HG03460 (cell line): ENCODE data around the gene ADAMTS4.

ENCODE experiments used
- ATAC-seq: cut with Tn5 transposase; IDR thresholded peaks from one replicate; pipeline ENCODE4 v1.9.1; 2021; ENCODE audit not compliant: unreplicated experiment

ADAMTS4 gene

DNA sequence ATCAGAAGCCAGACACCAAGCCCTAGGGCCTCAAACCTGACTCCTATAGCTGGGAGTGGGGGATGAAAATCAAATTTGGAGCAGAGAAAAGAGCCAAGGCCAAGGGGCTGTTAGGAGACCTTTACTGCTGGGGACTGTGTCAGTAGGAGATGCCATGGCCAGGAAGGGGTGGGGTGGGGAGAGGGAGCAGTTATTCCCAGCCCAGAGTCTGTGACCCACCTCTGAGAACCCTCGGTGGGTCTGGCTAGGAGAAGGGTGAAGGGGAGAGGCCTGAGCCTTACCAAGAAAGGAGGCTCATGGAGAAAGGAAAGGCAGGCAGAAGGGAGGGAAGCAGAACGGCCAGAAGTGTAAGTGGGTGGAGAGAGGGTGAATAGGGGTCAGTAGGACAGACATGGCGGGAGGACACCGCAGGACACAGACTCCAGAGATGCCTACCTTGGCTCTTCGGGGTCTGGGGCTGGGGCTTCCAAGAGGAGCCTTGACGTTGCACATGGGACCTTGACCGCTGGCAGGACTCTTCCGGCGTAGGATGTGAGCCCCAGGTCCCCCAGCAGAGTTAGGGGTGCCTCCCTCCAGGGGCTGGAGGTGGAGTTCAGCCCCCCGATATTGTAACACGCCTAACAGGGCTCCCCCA, 1.2 kb downstream of the ADAMTS4 start:
- no peak for ATAC-seq

DNA sequence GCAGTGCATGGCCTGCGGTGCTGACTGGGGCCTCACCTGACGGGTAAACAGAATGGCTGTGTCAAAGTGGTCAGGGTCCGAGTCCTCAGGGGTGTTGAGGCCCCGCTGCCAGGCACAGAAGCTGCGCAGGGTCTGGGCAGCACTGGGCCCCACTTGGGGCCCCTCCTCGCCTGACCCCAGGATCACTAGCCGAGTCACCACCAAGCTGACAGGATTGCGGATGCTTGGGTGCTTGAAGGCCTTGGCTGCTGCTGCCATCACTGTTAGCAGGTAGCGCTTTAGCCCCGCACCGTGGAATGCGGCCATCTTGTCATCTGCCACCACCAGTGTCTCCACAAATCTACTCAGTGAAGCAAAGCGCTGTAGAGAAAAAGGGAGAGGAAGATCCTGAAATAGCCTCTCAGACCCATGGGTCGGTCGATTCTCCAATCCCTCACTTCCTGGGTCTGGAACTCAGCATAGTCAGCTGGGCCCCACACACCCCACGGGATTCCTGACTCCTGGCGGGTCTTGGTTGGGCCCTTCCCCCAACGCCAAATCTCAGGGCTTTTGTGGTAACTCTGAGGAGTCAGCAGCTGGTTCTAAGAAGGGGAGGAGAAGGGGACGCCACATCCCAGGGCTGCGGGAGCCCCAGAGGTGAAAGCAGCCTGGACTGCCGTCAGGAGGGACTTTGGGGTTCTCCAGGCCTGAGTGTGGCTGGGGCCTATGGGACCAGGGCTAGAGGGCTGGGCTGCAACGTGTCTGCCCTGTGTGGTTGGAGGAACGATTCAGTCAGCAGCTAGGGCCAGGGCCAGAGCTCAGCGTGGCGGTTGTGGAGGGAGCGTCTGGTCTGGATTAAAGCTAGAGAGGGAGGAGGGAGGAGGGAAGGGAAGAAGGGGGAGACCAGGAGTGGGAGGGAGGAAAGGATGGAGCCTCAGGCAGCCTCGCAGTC, 2.1 kb downstream of the ADAMTS4 start:
- ATAC-seq, result no peak

DNA sequence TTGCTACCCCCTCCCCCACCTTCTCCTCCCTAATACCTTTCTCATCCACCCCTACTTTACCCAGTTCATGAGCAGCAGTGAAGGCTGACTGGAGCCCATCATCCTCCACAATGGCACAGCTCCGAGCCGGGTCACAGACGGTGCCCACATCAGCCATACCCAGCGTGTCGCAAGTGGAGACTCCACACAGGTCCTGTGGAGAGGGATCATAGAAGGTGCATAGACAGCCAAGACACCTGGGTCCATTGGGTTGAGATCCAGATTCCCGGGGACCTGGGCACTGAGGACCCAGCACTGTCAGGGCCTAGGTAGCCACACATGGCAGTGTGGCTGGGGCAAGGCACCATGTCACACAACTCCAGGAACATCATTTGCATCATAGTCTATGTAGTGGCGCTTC, 2.7 kb downstream of the ADAMTS4 start:
- ATAC-seq, result no peak

DNA sequence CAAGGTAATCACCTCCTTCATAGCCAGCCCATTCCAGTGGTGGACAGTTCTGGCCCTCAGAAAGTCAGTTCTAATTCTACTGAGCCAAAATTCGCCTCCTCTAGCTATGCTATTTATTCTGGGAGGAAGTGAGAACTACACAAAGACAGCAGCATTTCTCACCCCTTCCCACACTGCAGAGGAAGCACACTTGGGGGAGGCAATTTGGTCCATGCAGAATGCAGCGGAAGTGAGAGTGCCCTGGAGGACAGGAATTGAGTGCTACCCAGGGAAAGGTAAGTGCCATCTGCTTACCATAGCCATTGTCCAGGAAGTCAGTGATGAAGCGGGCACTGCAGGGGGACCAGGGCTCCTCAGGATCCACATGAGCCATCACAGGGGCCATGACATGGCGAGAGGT, 3.7 kb downstream of the ADAMTS4 start:
- ATAC-seq, result peak; percentile 59

DNA sequence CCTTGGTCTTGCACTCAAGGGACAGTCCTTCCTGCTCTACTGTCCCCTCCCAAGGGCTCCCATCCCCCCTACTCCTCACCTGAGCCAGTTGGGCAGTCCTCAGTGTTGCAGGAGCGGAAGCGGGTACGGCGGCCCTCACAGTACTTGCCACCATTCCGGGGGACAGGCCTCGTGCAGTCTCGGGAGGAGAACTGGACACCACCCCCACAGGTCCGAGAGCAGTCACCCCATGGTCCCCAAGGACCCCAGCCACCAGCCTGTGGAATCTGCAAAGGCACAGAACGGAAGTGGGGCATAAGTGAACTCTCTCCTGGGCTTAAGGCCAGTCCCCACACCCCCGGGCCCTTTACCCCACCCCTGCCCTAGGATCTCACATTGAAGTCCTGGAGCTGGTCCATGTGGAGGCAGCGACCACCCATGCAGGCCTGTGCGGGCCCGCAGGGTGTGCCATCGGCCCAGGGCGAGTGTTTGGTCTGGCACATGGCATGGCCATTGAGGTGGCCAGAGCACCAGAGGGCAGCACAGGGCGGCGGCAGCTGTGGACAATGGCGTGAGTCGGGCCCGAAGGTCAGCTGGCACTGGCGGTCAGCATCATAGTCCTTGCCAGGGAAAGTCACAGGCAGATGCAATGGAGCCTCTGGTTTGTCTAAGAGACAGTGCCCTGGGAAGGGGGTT, 5.2 kb downstream of the ADAMTS4 start:
- no peak for ATAC-seq

DNA sequence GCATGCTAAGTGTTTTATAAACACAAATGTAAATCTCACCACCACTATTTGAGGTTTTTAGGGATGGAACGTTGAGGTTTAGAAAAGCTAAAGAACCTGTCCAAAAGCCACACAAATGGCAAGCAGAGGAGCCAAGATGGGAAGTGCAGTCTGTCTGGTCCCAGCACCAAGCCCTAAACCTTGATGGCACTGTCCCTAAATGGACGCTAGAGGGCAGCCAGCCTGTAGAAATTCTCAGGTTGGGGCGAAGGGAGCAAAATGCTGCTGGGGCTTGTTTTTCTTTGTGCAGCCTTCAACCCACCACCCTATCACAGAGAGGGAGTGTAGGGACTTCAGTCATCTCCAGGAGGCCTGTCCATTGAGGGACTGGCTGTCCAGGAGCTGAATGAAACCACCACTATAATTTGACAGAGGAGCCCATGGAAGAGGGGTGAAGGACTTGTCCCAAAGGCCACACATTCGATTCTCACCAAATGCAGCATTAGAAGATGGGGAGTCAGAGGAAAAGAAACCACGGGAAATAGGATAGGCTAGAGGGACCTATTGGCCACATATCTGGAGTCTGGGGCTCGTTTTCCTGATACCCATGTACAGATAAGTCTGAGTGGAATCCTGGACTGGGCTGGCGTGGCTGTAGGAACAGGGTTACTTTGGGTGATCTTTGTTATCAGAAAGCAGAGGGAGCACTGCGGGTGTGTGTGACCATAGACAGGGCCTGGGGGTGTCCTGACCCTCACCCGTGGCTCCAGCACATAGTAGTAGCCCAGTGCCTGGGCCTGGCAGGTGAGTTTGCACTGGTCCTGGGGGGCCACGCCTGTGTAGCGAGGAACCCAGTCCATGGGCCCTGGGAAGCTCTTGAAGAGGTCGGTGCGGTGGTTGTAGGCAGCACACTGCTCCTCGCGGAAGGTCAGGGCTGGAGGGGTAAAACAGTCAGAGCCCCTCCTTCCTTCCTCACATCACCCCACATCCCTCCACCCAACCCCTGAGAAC, 6.1 kb downstream of the ADAMTS4 start:
- peak; percentile 66 for ATAC-seq

DNA sequence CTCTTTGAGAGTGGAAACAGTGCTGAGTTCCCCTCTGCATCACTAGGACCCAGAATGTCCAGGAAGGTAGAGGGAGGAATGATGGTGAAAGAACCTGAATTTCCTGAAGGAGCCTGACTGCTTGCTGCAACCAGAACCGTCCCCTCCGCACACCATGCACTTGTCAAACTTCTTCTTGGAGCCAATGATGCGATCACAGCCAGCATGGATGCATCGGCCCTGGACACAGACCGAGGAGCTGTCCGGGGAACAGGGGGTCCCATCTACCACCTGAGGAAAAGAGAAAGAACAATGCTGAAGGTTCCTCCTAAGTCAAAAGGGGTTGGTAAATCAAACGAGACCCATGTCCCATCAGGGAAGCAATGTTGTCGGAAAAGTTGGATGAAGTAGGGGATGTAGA, 6.9 kb downstream of the ADAMTS4 start:
- ATAC-seq, result no peak

DNA sequence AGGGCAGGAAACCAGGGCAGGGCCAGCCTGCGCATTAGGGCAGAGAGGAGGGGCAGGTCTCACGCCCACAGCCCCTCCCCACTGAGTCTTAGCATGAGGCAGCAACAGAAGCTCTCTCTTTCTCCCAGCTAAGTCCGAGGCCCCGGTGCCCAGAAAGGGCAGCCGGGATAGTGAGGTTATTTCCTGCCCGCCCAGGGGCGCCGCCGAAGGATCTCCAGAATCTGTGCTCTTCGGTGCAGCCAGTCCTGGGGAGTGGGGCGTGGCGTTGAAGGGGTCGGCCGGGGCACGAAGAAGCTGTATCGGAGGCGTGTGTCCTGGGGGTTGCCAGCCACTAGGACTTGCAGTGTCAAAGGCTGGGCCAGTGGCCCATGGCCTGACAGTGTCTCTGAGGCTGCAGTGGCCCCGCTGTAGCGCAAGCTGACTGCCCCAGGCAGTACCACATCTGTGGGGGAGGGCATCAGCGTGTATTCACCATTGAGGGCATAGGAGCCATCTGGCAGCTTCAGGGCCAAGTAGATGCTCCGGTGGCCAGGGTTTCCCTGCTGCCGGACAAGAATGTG, 7.8 kb downstream of the ADAMTS4 start:
- ATAC-seq, result no peak

DNA sequence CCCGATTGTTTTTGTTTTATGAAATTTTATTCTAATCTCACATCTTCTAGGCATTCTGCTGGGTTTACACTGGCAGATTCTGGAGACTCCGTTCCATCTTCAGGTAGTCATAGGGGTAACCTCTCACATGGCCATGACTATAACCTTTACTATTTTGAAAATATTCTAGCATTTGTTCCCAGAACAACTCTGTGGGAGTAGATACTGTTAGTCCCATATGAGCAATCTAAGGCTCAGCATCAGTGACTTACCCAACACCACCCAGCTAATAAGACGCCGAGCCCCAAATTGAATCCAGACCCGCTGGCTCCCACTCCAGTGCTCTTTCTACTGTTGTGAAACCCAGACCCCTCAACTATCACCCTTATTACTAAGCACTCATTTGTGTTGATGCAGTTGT, 9.8 kb downstream of the ADAMTS4 start:
- ATAC-seq, result no peak

DNA sequence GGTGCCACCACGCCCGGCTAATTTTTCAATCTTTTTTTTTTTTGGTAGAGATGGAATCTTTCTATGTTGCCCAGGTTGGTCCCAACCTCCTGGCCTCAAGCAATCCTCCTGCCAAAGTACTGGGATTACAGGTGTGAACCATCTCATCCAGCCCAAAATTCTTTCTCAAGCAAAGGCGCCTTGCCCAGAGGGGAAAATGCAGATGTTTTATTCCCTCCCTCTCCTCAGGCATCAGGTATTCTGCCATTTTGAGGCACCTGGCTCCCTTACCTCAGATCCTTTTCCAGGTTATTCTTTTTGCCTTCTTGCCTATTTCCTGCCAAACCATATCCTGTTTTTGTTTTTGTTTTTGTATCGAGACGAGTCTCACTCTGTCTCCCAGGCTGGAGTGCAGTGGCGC, 10.5 kb downstream of the ADAMTS4 start:
- ATAC-seq, result no peak

DNA sequence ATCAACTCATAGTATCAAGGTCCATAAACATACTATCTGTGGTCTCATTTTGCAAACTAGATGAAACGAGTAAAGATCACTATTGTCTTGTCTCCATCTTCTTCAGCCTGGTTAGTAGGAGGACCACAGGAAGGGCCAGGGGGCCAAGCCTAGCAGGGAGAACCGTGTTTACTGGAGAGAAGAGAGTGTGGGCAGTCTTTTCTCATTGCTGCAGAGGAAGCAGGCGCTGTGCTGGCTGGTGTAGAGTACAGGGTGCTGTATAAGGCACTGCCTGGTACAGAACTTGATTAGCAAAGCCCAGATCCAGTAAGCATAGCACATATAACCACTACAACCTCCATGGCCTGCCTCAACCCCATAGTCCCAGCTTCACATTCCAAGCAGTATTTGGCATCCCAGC, 11.5 kb downstream of the ADAMTS4 start:
- ATAC-seq, result no peak

DNA sequence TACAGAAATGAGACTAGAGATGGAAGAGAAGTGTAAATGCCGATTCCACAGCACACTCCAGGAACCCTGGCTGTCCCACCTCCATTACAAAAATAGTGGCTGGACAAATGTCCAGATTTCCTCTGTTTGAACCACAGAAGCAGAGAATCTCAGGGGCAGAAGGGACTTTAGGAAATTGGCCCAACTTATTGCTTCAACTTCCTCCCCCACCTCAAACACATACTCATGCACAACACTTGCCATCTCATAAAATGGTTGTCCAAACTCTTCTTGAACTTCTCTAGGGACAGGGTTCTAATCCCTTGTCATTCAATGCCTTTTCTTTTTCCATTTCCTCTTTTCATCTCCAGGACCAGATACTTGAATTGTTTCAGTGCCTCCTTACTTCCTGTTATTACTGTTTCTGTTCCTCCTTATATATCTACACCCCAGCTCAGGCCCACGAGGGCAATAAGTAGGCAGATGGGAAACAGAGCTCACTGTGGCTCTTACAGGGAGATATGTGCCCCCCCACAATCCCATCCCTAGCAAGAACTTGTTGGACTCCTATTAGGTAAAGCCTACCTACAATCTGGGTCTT, 13.0 kb downstream of the ADAMTS4 start:
- ATAC-seq, result no peak

DNA sequence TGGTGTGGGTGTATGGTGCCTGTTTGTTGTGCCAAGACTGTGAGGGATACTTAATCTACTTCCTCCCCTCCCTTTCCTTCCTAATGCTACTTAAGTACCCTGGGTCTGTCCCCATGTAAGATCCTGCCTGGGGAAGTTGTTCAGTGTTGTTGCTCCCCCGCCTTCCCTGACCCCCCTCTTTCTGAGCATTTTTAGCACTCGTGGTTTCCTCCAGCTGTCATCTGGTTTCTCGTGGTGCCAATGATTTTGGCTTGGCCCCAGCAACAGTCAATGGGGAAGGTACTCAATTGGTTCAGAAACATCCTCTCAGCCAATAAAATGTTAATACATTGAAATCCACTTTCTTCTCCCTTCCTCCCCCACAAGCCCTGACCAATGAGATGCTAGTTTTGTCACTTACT, 13.6 kb downstream of the ADAMTS4 start:
- peak; percentile 69 for ATAC-seq

DNA sequence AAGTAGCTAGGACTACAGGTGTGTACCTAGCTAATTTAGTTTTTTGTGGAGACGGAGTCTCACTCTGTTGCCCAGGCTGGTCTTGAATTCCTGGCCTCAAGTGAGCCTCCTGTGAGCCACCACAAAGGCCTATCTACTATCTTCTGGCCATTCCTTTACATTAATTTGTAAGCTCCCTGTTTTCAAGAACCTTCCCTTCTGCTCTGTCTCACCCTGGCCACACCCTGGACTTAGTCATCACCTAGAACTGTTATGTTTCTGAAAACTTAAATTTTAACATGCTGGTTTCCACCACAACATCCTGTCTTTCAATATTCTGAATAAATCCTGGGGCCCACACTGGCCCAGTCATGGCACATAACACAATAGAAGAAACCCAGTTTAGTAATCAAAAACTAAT, 16.6 kb downstream of the ADAMTS4 start:
- peak; percentile 54 for ATAC-seq

DNA sequence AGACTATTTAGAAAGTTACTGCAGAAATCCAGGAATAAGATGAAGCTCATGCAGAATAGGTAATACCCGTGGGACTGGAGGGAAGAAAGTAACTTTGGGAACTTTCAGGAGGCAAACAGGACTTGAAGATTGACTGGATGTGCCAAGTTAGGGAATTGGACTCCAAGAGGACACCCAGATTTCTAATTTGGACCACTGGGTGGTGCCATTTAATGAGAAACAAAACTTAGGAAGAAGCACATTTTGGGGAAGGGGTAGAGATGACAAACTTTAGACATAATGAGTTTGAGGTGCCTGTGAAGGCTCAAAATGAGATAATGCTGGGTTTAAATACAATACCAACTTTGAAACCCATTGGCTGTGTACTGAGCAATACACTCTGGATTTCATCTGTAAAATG, 18.2 kb downstream of the ADAMTS4 start:
- ATAC-seq, result no peak

DNA sequence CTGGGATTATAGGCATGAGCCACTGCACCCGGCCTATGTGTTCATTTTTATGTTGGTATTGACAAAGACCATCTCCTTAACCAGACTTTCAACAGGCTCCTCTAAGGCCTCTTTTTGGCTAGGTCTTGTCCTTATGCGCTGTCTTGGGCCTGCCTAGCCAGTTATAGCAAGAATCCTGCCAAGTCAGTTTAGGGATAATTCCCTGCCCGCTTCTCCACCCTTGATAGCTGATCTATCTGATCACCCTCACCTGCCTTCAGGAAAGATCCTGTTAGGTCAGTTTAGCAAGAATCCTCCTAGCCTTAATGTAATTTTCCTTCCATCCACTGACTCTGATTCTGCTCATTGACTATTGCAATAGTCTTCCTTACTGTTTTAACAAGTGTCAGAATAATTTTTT, 19.2 kb downstream of the ADAMTS4 start:
- ATAC-seq, result no peak

DNA sequence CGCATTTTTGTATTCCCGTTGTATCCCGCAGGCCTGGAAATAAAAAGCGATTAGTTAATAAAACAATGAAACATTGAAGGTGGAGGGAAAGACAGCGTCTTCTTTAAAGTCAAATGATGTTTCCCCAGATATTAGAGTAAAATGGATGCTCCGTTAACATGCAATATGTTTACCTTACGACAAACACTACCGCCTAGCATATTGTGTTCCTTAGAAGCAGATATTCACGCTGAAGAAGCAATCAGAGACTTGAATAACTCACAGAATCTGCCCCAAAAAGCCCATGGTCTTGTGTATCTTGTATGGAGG, 21.0 kb downstream of the ADAMTS4 start:
- ATAC-seq, result no peak

DNA sequence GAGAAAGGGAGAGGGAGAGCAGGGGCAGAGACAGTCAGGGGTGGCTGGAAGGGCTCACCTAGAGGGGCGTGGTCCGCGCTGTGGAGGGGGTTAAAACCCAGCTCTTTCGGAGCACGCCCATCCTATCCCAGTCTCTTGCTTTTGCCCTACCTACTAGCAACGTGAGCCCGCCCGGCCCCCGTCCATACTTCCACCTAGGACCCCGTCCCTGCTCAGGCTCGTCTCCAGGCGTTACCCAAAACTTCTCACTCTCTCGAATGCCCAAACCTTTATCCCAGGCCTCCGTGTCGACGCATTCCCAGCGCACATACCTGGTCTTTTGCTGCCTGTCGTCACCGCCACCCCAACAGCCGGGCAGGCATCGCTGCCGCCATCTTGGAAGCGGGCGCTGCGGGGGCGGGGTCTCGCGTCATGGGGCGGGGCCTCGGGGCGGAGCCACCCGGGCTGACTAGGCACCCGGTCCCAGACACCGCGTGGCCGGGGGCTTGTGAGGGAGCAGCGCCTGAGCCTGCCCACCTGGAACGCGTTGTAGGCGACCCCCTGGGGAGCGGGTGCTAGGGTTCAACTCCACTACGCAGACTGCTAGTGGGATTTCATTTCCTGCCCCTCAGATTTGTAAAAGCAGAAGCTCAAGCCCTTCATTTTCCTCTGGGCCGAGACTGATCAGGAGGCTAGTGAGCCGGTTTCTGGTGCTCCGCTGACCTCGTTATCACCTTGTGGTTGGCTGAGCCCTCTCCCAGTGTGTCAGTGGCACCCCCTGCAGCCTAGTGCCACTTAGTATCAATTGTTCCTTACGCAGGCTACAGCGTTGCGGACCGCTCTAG, 21.5 kb downstream of the ADAMTS4 start, which contains the start of gene B4GALT3:
B4GALT3 (minus strand) TSS at position 396 of the 824 bp plus-strand sequence. CDS start 1,447 bp downstream, outside the sequence.
- peak; percentile 77 for ATAC-seq

DNA sequence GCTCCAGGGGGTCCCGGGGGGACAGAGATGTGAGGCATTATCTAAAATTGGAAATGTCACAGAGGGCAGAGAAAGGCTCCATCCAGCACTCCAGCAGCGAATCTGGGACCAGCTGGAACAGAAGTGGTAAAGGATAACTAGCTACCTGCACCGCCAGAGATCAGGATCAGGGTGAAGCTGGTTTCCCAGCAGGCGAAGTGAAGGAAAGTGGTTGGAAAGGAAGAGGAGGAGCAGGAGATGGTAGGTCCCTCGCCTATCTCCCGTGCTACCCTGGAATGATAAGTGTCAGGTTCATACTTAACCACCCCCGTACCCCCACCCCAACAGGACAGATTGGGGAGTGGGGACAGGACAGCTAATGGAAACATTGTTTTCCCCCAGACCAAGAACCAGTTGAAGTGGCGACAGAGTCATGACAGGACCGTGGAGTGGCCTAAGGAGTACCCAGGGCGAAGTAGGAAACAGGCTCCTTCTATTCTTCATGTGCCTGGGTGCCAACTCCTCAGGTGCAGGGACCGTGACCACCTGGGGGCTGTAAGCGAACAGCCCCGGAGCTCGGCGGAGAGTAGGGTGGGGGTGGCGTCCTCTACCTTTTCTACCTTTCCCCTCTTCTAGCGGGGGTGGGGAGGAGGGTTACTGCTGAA, 22.3 kb downstream of the ADAMTS4 start:
- ATAC-seq, result peak; percentile 4
